ENCODE data around the gene PGRMC1.

PGRMC1 gene

DNA sequence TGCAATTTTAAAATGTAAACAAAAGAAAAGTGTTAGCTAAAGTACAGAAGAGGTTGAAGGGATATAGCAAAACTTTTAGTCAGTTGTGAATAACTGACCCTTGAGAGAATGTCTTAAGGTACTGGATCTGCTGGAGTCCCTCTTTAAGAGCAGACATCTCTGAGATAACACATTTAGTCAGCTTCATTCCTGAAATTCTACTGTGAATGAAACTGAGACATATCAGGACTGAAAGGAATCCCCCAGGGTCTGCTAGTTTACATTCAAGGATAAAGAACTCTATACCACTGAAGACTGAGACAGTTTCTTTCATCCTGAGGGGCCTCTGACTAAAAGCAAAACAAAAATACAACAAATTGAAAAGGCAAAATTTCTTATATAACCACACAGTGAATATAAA is 54.4 kb downstream of the PGRMC1 start:
- TF ChIP-seq TAF1 (IDR thresholded peaks at IDR 0.05; ENCODE audit: borderline replicate concordance, insufficient read depth, low read length) (no peak), POLR2AphosphoS5 (IDR thresholded peaks at IDR 0.05; ENCODE audit: low read depth, low read length) (no peak), SIN3A (IDR thresholded peaks at IDR 0.05; ENCODE audit: borderline replicate concordance, insufficient read depth, low read length) (no peak), FOXP2 (optimal IDR thresholded peaks at IDR 0.05; ENCODE audit: borderline replicate concordance, extremely low read depth, extremely low read length, insufficient read depth) (no peak)
- TF ChIP-seq, protein P1, sequence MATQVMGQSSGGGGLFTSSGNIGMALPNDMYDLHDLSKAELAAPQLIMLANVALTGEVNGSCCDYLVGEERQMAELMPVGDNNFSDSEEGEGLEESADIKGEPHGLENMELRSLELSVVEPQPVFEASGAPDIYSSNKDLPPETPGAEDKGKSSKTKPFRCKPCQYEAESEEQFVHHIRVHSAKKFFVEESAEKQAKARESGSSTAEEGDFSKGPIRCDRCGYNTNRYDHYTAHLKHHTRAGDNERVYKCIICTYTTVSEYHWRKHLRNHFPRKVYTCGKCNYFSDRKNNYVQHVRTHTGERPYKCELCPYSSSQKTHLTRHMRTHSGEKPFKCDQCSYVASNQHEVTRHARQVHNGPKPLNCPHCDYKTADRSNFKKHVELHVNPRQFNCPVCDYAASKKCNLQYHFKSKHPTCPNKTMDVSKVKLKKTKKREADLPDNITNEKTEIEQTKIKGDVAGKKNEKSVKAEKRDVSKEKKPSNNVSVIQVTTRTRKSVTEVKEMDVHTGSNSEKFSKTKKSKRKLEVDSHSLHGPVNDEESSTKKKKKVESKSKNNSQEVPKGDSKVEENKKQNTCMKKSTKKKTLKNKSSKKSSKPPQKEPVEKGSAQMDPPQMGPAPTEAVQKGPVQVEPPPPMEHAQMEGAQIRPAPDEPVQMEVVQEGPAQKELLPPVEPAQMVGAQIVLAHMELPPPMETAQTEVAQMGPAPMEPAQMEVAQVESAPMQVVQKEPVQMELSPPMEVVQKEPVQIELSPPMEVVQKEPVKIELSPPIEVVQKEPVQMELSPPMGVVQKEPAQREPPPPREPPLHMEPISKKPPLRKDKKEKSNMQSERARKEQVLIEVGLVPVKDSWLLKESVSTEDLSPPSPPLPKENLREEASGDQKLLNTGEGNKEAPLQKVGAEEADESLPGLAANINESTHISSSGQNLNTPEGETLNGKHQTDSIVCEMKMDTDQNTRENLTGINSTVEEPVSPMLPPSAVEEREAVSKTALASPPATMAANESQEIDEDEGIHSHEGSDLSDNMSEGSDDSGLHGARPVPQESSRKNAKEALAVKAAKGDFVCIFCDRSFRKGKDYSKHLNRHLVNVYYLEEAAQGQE (IDR thresholded peaks at IDR 0.05; ENCODE audit: insufficient read depth in 1 of 2, low read depth in 2 of 2, low read length in 2 of 2): no peak

DNA sequence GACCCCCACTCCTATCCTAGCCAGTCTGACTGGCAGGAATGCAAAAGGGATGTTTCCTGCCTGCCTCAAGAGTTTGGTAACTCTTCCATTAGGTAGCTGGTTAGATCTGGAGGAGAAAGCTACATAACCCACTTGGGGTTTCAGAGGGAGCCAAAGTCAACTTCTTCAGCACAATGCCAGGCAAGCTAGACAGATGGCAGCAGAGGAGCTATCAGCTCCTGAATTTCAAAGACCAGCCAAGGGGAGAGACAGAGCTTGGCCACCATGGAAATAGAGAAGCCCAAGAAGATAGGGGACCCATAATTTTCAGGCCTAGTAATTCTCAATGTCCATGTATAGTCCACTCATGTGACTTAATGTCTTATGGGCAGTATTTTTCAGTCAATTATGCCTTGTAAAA is 56.4 kb downstream of the PGRMC1 start:
- TF ChIP-seq POLR2AphosphoS5 (IDR thresholded peaks at IDR 0.05; ENCODE audit: low read depth, low read length): no peak
